Lower lobe of right lung (tissue), 2 donors: Measurements from ENCODE around the gene REV1. TPM values are rescaled to one million over a fixed set of nuclear protein-coding genes. Genes with fewer than 3 reads are reported as not detected.

Source experiments
- ATAC-seq, 2 donors: fragments of 200-7000 bp; cut with Tn5 transposase; one replicate each; pipeline ENCODE4 v1.9.1; 2020 to 2022; ENCODE audit warnings: mild to moderate bottlenecking in 2 of 2, moderate library complexity in 2 of 2
- DNase-seq: peaks from one replicate; pipeline ENCODE4 v3.0.0-alpha.2; 2020
- H3K27ac ChIP-seq: fragments of 200-600 bp; one replicate; pipeline ENCODE4 v1.8.0; 2022
- H3K27me3 ChIP-seq: fragments of 200-600 bp; one replicate; pipeline ENCODE4 v1.8.0; 2022; ENCODE audit warnings: low read depth
- H3K36me3 ChIP-seq: fragments of 200-600 bp; one replicate; pipeline ENCODE4 v1.8.0; 2022; ENCODE audit warnings: mild to moderate bottlenecking
- H3K4me1 ChIP-seq: fragments of 200-600 bp; one replicate; pipeline ENCODE4 v1.8.0; 2022
- H3K4me3 ChIP-seq: fragments of 200-600 bp; one replicate; pipeline ENCODE4 v1.8.0; 2022; ENCODE audit warnings: mild to moderate bottlenecking
- H3K9me3 ChIP-seq: fragments of 200-600 bp; one replicate; pipeline ENCODE4 v1.8.0; 2022
- CTCF ChIP-seq: fragments of 200-600 bp; IDR thresholded peaks from one replicate; pipeline ENCODE4 v1.8.0; 2022; ENCODE audit warnings: antibody characterized with exemption, mild to moderate bottlenecking
- intact Hi-C: fragments of 100-400 bp; cut with DNase I; formaldehyde crosslinking; loops from one replicate; pipeline ENCODE4 v1.11.0; 2022
- total RNA-seq: library from RNA; stranded (reverse); fragmentation: NEBNext Ultra II Directional; extraction: Animal tissue kit (Norgen Biotek cat#: 25700); gene quantifications from one replicate; pipeline ENCODE4 v1.2.1, GENCODE V29; 2021
- donor health status: DM: no; HTN: yes; CAD: no; lungs with severe emphysema.

REV1 gene
- total RNA-seq, 1 donor from 2014 or later, result 50.7 TPM

GRCh38 chr2:99401841-99402240, 88.0 kb downstream of the REV1 start:
- peaks cover 99% of the 10 kb centered on the region for H3K36me3 ChIP-seq
- no peaks in the 10 kb centered on the region for H3K4me1 ChIP-seq
- intact Hi-C loops, result no loop called here
- H3K4me3 ChIP-seq, result no peak overlapping the region
- ATAC-seq (no peak), DNase-seq (no peak)
- no peaks in the 10 kb centered on the region for H3K27me3 ChIP-seq
- TF ChIP-seq CTCF, result no peak
- no peak overlapping the region for H3K27ac ChIP-seq
- no peaks in the 10 kb centered on the region for H3K9me3 ChIP-seq

GRCh38 chr2:99399795-99400194, 90.0 kb downstream of the REV1 start:
- peaks cover 100% of the 10 kb centered on the region for H3K36me3 ChIP-seq
- no peak for TF ChIP-seq CTCF
- H3K4me1 ChIP-seq, result no peaks in the 10 kb centered on the region
- H3K9me3 ChIP-seq, result no peaks in the 10 kb centered on the region
- intact Hi-C loops, result no loop called here
- H3K27me3 ChIP-seq, result no peaks in the 10 kb centered on the region
- DNase-seq (no peak), ATAC-seq (no peak)
- H3K27ac ChIP-seq, result no peak overlapping the region
- H3K4me3 ChIP-seq, result no peak overlapping the region

- DNase-seq (no peak), ATAC-seq (no peak)
- Histone ChIP-seq H3K36me3 (peaks cover 100% of the 10 kb centered on the region), H3K9me3 (no peaks in the 10 kb centered on the region), H3K27ac (no peak overlapping the region), H3K4me3 (no peak overlapping the region), H3K4me1 (no peaks in the 10 kb centered on the region), H3K27me3 (no peaks in the 10 kb centered on the region)
- intact Hi-C loops, result no loop called here
- TF ChIP-seq CTCF, result no peak
Measured at GRCh38 chr2:99399063-99399462, 90.8 kb downstream of the REV1 start.

- intact Hi-C loops, result no loop called here
- H3K4me3 ChIP-seq, result no peak overlapping the region
- no peaks in the 10 kb centered on the region for H3K4me1 ChIP-seq
- ATAC-seq, result no peak
- no peak for TF ChIP-seq CTCF
- DNase-seq, result no peak
- H3K27ac ChIP-seq, result no peak overlapping the region
- no peaks in the 10 kb centered on the region for H3K27me3 ChIP-seq
- H3K9me3 ChIP-seq, result no peaks in the 10 kb centered on the region
- H3K36me3 ChIP-seq, result peaks cover 100% of the 10 kb centered on the region
Measured at GRCh38 chr2:99398303-99398702, 91.5 kb downstream of the REV1 start.

GRCh38 chr2:99397266-99397920, 92.4 kb downstream of the REV1 start:
- Histone ChIP-seq H3K4me1 (no peaks in the 10 kb centered on the region), H3K4me3 (no peak overlapping the region), H3K27ac (no peak overlapping the region), H3K9me3 (no peaks in the 10 kb centered on the region), H3K27me3 (no peaks in the 10 kb centered on the region), H3K36me3 (peaks cover 99% of the 10 kb centered on the region)
- DNase-seq, result no peak
- no peak for TF ChIP-seq CTCF
- ATAC-seq, result no peak
- intact Hi-C loops, result no loop called here
